GM23338 (cell line): ENCODE data around the gene LRMDA. TPM values are rescaled to one million over a fixed set of nuclear protein-coding genes. Genes with fewer than 3 reads are reported as not detected.

Experiments
- ATAC-seq: fragments of 200-7000 bp; cut with Tn5 transposase; 3 replicates; pipeline ENCODE4 v1.9.1; 2020
- DNase-seq: peaks from one replicate; pipeline ENCODE4 v3.0.0-alpha.2; 2015; ENCODE audit warnings: low spot score
- H2AFZ ChIP-seq: fragments of 200-600 bp; sonication (generic); 2 replicates; pipeline ENCODE4 v1.8.0; 2016; ENCODE audit warnings: antibody characterized with exemption, mild to moderate bottlenecking, moderate library complexity
- H3F3A ChIP-seq: fragments of 200-600 bp; sonication (generic); replicated peaks from 2 replicates; pipeline ENCODE4 v1.8.0; 2017; ENCODE audit warnings: antibody characterized with exemption, mixed run types, low read depth
- H3K27ac ChIP-seq: fragments of 200-600 bp; sonication (generic); 2 replicates; pipeline ENCODE4 v1.6.1; 2016; ENCODE audit warnings: low read depth
- H3K27me3 ChIP-seq: fragments of 200-600 bp; sonication (generic); 2 replicates; pipeline ENCODE4 v1.8.0; 2016; ENCODE audit warnings: mild to moderate bottlenecking, mixed run types, moderate library complexity; ENCODE audit not compliant: insufficient read depth
- H3K36me3 ChIP-seq: fragments of 200-600 bp; sonication (generic); 2 replicates; pipeline ENCODE4 v1.8.0; 2016; ENCODE audit warnings: mild to moderate bottlenecking; ENCODE audit not compliant: insufficient read depth
- H3K4me1 ChIP-seq: fragments of 200-600 bp; sonication (generic); 2 replicates; pipeline ENCODE4 v1.8.0; 2016; ENCODE audit warnings: mild to moderate bottlenecking, moderate library complexity; ENCODE audit not compliant: insufficient read depth
- H3K4me2 ChIP-seq: fragments of 200-600 bp; sonication (generic); 2 replicates; pipeline ENCODE4 v1.7.1; 2017; ENCODE audit warnings: mixed run types
- H3K4me3 ChIP-seq: fragments of 200-600 bp; sonication (generic); 2 replicates; pipeline ENCODE4 v1.6.1; 2016; ENCODE audit warnings: mixed run types
- H3K79me2 ChIP-seq: fragments of 200-600 bp; sonication (generic); replicated peaks from 2 replicates; pipeline ENCODE4 v1.8.0; 2017; ENCODE audit warnings: mild to moderate bottlenecking; ENCODE audit not compliant: insufficient read depth
- H3K9me2 ChIP-seq: fragments of 200-600 bp; sonication (generic); 2 replicates; pipeline ENCODE4 v1.8.0; 2017; ENCODE audit not compliant: insufficient read depth
- H4K20me1 ChIP-seq: fragments of 200-600 bp; sonication (generic); replicated peaks from 2 replicates; pipeline ENCODE4 v1.8.0; 2017; ENCODE audit warnings: mild to moderate bottlenecking; ENCODE audit not compliant: insufficient read depth
- H3K27ac Mint-ChIP-seq: 2 replicates; pipeline ENCODE4 v1.8.0; 2020; ENCODE audit warnings: inconsistent platforms, mild to moderate bottlenecking, moderate library complexity, mixed read lengths
- H3K27me3 Mint-ChIP-seq: 3 replicates; pipeline ENCODE4 v1.8.0; 2022; ENCODE audit warnings: low read depth, mild to moderate bottlenecking, moderate library complexity, mixed read lengths, inconsistent platforms; ENCODE audit not compliant: insufficient read depth, poor library complexity
- H3K36me3 Mint-ChIP-seq: 3 replicates; pipeline ENCODE4 v1.8.0; 2021; ENCODE audit warnings: low read depth, mild to moderate bottlenecking, inconsistent platforms, moderate library complexity, mixed read lengths
- H3K4me1 Mint-ChIP-seq: 3 replicates; pipeline ENCODE4 v1.8.0; 2020; ENCODE audit warnings: mild to moderate bottlenecking, inconsistent platforms, mixed read lengths
- H3K4me3 Mint-ChIP-seq: 3 replicates; pipeline ENCODE4 v1.8.0; 2021; ENCODE audit warnings: moderate library complexity, mild to moderate bottlenecking, inconsistent platforms, mixed read lengths
- H3K9me3 Mint-ChIP-seq: 3 replicates; pipeline ENCODE4 v1.8.0; 2020; ENCODE audit warnings: moderate library complexity, mild to moderate bottlenecking, inconsistent platforms, mixed read lengths
- CREB1 ChIP-seq: fragments of 250-450 bp; sonication (Bioruptor Pico); IDR thresholded peaks from 2 replicates; pipeline ENCODE4 v1.5.0; 2020; ENCODE audit warnings: low read depth, mild to moderate bottlenecking, moderate library complexity
- CTCF ChIP-seq, 2 experiments: fragments of 200-600 bp in 1 of 2; sonication (generic) in 1 of 2; conservative IDR thresholded peaks; 2 replicates each; pipeline versions ENCODE4 v1.5.1 to v1.6.1; 2016 to 2017; ENCODE audit warnings: antibody characterized with exemption in 2 of 2, low read depth in 2 of 2, mild to moderate bottlenecking in 2 of 2, moderate library complexity in 1 of 2
- ETS1 ChIP-seq: IDR thresholded peaks from 2 replicates; pipeline ENCODE4 v1.6.1; 2016; ENCODE audit warnings: antibody characterized with exemption
- EZH2 ChIP-seq: fragments of 200-600 bp; sonication (generic); IDR thresholded peaks from one replicate; pipeline ENCODE4 v1.8.0; 2017; ENCODE audit warnings: antibody characterized with exemption, mild to moderate bottlenecking, low read depth; ENCODE audit not compliant: unreplicated experiment
- EZH2phosphoT487 ChIP-seq: fragments of 200-600 bp; sonication (generic); IDR thresholded peaks from one replicate; pipeline ENCODE4 v1.8.1; 2018; ENCODE audit warnings: antibody characterized with exemption; ENCODE audit not compliant: unreplicated experiment
- JUNB ChIP-seq: IDR thresholded peaks from one replicate; pipeline ENCODE4 v1.6.1; 2016; ENCODE audit warnings: antibody characterized with exemption; ENCODE audit not compliant: unreplicated experiment
- NANOG ChIP-seq: IDR thresholded peaks from 2 replicates; pipeline ENCODE4 v1.6.1; 2016; ENCODE audit warnings: antibody characterized with exemption, borderline replicate concordance
- POLR2AphosphoS5 ChIP-seq: IDR thresholded peaks from 2 replicates; pipeline ENCODE4 v1.6.1; 2016; ENCODE audit warnings: antibody characterized with exemption, low read depth
- STAT1 ChIP-seq: IDR thresholded peaks from one replicate; pipeline ENCODE4 v1.6.1; 2016; ENCODE audit warnings: antibody characterized with exemption; ENCODE audit not compliant: unreplicated experiment
- ZNF114 ChIP-seq: fragments of 250-450 bp; sonication (Bioruptor Pico); IDR thresholded peaks from 2 replicates; pipeline ENCODE4 v1.5.0; 2020; ENCODE audit warnings: mild to moderate bottlenecking, moderate library complexity
- ZNF331 ChIP-seq: fragments of 250-450 bp; sonication (Bioruptor Pico); IDR thresholded peaks from 2 replicates; pipeline ENCODE4 v1.5.0; 2020; ENCODE audit warnings: low read depth, mild to moderate bottlenecking, moderate library complexity
- ZNF462 ChIP-seq: fragments of 250-450 bp; sonication (Bioruptor Pico); IDR thresholded peaks from 2 replicates; pipeline ENCODE4 v1.5.0; 2020; ENCODE audit warnings: mild to moderate bottlenecking, moderate library complexity
- polyA plus RNA-seq: library from polyadenylated mRNA; unstranded; fragments of >200 nt; fragmentation: Nextera tagmentation; extraction: Ambion mirVana; gene quantifications from 2 replicates; pipeline ENCODE4 v1.2.1, GENCODE V29; 2016
- total RNA-seq: library from RNA; depleted of rRNA; stranded (reverse); fragments of >200 nt; shearing (Covaris generic); gene quantifications from 2 replicates; pipeline ENCODE4 v1.2.3, GENCODE V29; 2014
- TF ChIP-seq, protein P1 (sequence below): IDR thresholded peaks from one replicate; pipeline ENCODE4 v1.6.1; 2018; ENCODE audit warnings: antibody characterized with exemption; ENCODE audit not compliant: unreplicated experiment

LRMDA gene
- total and polyA plus RNA-seq, 2 experiments from 2014 or later = 0.90 to 1.8 TPM

GRCh38 chr10:76009531-76009930 lies 578.1 kb downstream of the LRMDA start:
- Mint-ChIP-seq H3K4me1 (peaks cover 42% of the 10 kb centered on the region), H3K36me3 (no peaks in the 10 kb centered on the region), H3K4me3 (no peak overlapping the region), H3K9me3 (no peaks in the 10 kb centered on the region), H3K27me3 (peaks cover 4% of the 10 kb centered on the region), H3K27ac (no peak overlapping the region; the same call in 1 of the 2 replicates)
- Histone ChIP-seq H3K36me3 (no peaks in the 10 kb centered on the region), H3K9me2 (0 out of 2 replicates have a peak, but pooled peaks cover 5% of the 10 kb centered on the region), H2AFZ (peak overlapping the region; percentile 92), H3K79me2 (no peaks in the 10 kb centered on the region), H3K4me1 (peaks cover 10% of the 10 kb centered on the region), H3K4me3 (no peak overlapping the region), H3K27me3 (no peaks in the 10 kb centered on the region), H4K20me1 (no peaks in the 10 kb centered on the region), H3K27ac (no peak overlapping the region), H3K4me2 (peak overlapping the region; percentile 48; the same call in 1 of the 2 replicates), H3F3A (no peaks in the 10 kb centered on the region)
- peak; percentile 9 for DNase-seq
- TF ChIP-seq STAT1 (no peak), EZH2 (no peak), ZNF462 (CRISPR knock-in tag) (no peak), NANOG (no peak), POLR2AphosphoS5 (no peak), ZNF331 (CRISPR knock-in tag) (no peak), ETS1 (no peak), JUNB (no peak), ZNF114 (CRISPR knock-in tag) (no peak), CREB1 (no peak), CTCF (conservative IDR thresholded peaks at IDR 0.05; ENCODE audit: low read depth in 2 of 2) (no peak), EZH2phosphoT487 (no peak)
- TF ChIP-seq, protein P1, sequence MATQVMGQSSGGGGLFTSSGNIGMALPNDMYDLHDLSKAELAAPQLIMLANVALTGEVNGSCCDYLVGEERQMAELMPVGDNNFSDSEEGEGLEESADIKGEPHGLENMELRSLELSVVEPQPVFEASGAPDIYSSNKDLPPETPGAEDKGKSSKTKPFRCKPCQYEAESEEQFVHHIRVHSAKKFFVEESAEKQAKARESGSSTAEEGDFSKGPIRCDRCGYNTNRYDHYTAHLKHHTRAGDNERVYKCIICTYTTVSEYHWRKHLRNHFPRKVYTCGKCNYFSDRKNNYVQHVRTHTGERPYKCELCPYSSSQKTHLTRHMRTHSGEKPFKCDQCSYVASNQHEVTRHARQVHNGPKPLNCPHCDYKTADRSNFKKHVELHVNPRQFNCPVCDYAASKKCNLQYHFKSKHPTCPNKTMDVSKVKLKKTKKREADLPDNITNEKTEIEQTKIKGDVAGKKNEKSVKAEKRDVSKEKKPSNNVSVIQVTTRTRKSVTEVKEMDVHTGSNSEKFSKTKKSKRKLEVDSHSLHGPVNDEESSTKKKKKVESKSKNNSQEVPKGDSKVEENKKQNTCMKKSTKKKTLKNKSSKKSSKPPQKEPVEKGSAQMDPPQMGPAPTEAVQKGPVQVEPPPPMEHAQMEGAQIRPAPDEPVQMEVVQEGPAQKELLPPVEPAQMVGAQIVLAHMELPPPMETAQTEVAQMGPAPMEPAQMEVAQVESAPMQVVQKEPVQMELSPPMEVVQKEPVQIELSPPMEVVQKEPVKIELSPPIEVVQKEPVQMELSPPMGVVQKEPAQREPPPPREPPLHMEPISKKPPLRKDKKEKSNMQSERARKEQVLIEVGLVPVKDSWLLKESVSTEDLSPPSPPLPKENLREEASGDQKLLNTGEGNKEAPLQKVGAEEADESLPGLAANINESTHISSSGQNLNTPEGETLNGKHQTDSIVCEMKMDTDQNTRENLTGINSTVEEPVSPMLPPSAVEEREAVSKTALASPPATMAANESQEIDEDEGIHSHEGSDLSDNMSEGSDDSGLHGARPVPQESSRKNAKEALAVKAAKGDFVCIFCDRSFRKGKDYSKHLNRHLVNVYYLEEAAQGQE = no peak
- peak; percentile 40 for ATAC-seq
